Neural crest cell (in vitro differentiated cells): ENCODE data around the gene KCNK7. TPM values are rescaled to one million over a fixed set of nuclear protein-coding genes. Genes with fewer than 3 reads are reported as not detected.

Source experiments
- DNase-seq: peaks from one replicate; pipeline ENCODE4 v3.0.0; 2021; ENCODE audit warnings: low read depth, mixed read lengths, low spot score
- H3K27ac Mint-ChIP-seq: one replicate; pipeline ENCODE4 v1.8.0; 2021; ENCODE audit warnings: mild to moderate bottlenecking, mixed read lengths; ENCODE audit not compliant: unreplicated experiment
- H3K27me3 Mint-ChIP-seq: 2 replicates; pipeline ENCODE4 v1.8.0; 2021; ENCODE audit warnings: low read depth, mild to moderate bottlenecking, mixed read lengths
- H3K36me3 Mint-ChIP-seq: 2 replicates; pipeline ENCODE4 v1.8.0; 2021; ENCODE audit warnings: low read depth, mild to moderate bottlenecking, mixed read lengths
- H3K4me1 Mint-ChIP-seq: 2 replicates; pipeline ENCODE4 v1.8.0; 2021; ENCODE audit warnings: mixed read lengths
- H3K4me3 Mint-ChIP-seq: one replicate; pipeline ENCODE4 v1.8.0; 2021; ENCODE audit warnings: mild to moderate bottlenecking, mixed read lengths
- H3K9me3 Mint-ChIP-seq: 2 replicates; pipeline ENCODE4 v1.8.0; 2021; ENCODE audit warnings: mixed read lengths
- total RNA-seq: library from RNA; stranded (reverse); gene quantifications from 2 replicates; pipeline ENCODE4 v1.2.1, GENCODE V29; 2021
- TF ChIP-seq, protein P1 (sequence below): fragments of 200-600 bp; sonication (generic); conservative IDR thresholded peaks from 2 replicates; pipeline ENCODE4 v1.5.0; 2021; ENCODE audit warnings: antibody characterized with exemption, mild to moderate bottlenecking

Gene KCNK7
- total RNA-seq, 1 donor from 2014 or later, result 1.0 TPM

DNA sequence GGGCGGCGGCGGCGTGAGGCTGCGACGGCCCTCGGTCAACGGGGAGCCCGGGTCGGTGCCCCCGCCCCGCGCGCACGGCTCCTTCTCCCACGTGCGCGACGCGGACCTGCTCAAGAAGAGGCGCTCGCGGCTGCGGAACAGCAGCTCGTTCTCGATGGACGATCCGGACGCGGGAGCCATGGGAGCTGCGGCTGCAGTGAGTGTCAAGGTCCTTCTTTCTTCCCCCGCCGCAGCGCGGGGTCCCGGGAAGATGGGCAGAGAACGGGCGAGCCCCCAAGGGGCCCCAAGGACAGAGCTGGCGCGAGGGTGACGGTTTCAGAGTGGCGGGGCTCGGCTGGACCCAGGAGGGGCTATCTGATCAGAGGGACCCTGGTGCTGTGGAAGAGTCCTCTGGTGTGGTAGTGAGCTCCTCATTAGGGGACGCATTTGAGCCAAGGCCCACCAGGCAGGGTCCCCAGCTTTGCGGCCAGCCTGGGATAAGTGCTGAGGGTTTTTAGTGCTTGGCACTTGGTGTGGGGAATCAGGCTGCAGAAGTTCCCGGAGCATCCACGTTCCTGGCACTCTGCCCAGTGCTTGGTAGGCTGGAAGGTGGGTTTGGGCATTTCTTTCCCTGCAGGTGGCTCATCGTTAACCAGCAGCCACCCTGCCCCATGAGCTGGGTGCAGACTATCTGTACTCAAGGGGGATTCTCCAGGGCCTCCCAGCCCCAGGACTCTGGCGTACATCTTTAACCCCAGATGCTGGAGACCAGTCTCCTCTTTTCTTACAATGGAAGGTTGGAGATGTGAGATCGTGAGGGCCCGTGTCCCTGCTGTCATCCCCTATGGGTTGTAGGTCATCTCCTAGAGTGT lies 10.0 kb downstream of the KCNK7 start:
- H3K27ac Mint-ChIP-seq, result no peak overlapping the region
- TF ChIP-seq, protein P1, sequence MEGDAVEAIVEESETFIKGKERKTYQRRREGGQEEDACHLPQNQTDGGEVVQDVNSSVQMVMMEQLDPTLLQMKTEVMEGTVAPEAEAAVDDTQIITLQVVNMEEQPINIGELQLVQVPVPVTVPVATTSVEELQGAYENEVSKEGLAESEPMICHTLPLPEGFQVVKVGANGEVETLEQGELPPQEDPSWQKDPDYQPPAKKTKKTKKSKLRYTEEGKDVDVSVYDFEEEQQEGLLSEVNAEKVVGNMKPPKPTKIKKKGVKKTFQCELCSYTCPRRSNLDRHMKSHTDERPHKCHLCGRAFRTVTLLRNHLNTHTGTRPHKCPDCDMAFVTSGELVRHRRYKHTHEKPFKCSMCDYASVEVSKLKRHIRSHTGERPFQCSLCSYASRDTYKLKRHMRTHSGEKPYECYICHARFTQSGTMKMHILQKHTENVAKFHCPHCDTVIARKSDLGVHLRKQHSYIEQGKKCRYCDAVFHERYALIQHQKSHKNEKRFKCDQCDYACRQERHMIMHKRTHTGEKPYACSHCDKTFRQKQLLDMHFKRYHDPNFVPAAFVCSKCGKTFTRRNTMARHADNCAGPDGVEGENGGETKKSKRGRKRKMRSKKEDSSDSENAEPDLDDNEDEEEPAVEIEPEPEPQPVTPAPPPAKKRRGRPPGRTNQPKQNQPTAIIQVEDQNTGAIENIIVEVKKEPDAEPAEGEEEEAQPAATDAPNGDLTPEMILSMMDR, result no peak
- peaks cover 3% of the 10 kb centered on the region for H3K27me3 Mint-ChIP-seq
- H3K36me3 Mint-ChIP-seq, result no peaks in the 10 kb centered on the region
- no peak for DNase-seq
- H3K4me1 Mint-ChIP-seq, result peaks cover 37% of the 10 kb centered on the region
- H3K9me3 Mint-ChIP-seq, result no peaks in the 10 kb centered on the region
- H3K4me3 Mint-ChIP-seq, result no peak overlapping the region

DNA sequence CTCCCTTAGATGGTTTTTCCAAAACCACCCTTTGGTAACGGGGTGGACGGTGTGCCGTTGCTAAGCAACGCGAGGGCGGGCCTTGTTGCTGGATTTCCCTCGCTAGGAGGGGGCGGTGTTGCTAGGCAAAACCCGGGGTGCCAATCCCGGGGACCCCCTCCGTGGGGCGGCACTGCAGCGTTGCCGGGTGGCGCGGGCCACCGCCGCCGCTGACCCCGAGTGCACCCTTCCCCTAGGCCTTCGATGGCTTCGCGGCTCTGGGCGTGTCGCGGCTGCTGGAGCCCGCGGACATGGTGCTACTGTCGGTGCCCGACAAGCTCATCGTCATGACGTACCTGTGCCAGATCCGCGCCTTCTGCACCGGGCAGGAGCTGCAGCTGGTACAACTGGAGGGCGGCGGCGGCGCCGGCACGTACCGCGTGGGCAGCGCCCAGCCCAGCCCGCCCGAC lies 10.9 kb downstream of the KCNK7 start:
- Mint-ChIP-seq H3K27me3 (no peaks in the 10 kb centered on the region), H3K4me3 (peak overlapping the region; percentile 51)

DNA sequence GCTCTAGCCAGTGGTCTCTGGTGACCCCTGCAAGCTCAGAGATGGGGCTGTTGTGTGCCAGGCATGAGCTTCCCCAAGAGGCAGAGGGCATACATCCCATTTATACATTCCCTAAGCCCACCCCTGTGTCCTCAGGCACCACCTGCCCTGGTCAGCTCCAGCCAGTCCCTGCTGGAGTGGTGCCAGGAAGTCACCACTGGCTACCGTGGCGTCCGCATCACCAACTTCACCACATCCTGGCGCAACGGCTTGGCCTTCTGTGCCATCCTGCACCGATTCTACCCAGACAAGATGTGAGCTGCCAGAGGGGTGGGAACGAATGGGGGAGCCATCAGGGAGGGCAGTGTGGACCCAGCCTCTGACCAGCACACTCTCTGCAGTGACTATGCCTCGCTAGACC lies 11.5 kb downstream of the KCNK7 start:
- DNase-seq, result no peak
- peaks cover 27% of the 10 kb centered on the region for H3K4me1 Mint-ChIP-seq
- no peak overlapping the region for H3K27ac Mint-ChIP-seq
- TF ChIP-seq, protein P1, result no peak
- H3K9me3 Mint-ChIP-seq, result no peaks in the 10 kb centered on the region
- no peaks in the 10 kb centered on the region for H3K27me3 Mint-ChIP-seq
- H3K36me3 Mint-ChIP-seq, result no peaks in the 10 kb centered on the region
- peak overlapping the region; percentile 15 for H3K4me3 Mint-ChIP-seq

More for the DNA sequence above, 10.9 kb downstream of the KCNK7 start:
- Mint-ChIP-seq H3K27ac (no peak overlapping the region), H3K9me3 (no peaks in the 10 kb centered on the region), H3K4me1 (peaks cover 31% of the 10 kb centered on the region), H3K36me3 (no peaks in the 10 kb centered on the region)
- no peak for DNase-seq
- TF ChIP-seq, protein P1, result no peak

DNA sequence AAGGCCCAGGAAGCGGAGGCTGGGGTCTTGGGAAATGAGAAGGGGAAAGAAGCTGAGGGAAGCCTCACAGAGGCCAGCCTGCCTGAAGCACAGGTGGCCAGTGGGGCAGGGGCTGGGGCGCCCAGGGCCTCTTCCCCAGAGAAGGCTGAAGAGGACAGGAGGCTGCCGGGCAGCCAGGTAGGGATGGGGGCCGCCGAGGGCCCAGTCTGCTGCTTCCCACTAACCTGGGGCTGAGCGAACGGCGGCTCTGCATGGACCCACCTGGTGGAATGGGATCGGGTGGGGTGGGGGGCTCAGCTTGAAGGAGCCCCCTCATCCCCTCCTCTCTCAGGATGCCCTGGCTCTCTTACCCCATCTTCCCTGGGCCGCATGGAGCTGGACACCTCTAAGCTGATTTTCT lies 12.0 kb downstream of the KCNK7 start:
- peaks cover under 1% of the 10 kb centered on the region for H3K27me3 Mint-ChIP-seq
- TF ChIP-seq, protein P1, result no peak
- peak overlapping the region; percentile 16 for H3K4me3 Mint-ChIP-seq

DNA sequence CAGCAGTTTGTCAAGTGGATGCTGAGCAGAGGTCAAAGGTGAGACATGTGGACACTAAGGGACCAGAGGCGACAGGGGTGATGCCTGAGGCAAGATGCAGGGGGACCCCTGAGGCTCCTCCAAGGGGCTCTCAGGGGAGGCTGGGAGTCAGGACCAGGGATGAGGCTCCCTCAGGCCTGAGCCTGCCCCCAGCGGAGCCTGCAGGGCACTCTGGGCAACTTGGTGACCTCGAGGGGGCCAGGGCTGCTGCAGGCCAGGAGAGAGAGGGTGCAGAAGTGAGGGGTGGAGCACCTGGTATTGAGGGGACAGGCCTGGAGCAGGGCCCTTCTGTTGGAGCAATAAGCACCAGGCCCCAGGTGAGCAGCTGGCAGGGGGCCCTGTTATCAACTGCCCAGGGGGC lies 13.7 kb downstream of the KCNK7 start:
- H3K27ac Mint-ChIP-seq, result no peak overlapping the region
- H3K27me3 Mint-ChIP-seq, result peaks cover 11% of the 10 kb centered on the region
- peak overlapping the region; percentile 45 for H3K4me3 Mint-ChIP-seq
- TF ChIP-seq, protein P1, result no peak
- no peaks in the 10 kb centered on the region for H3K36me3 Mint-ChIP-seq
- DNase-seq, result no peak
- peaks cover 25% of the 10 kb centered on the region for H3K4me1 Mint-ChIP-seq
- no peaks in the 10 kb centered on the region for H3K9me3 Mint-ChIP-seq

More for the DNA sequence above, 12.0 kb downstream of the KCNK7 start:
- no peak for DNase-seq
- no peaks in the 10 kb centered on the region for H3K9me3 Mint-ChIP-seq
- H3K36me3 Mint-ChIP-seq, result no peaks in the 10 kb centered on the region
- peaks cover 28% of the 10 kb centered on the region for H3K4me1 Mint-ChIP-seq
- H3K27ac Mint-ChIP-seq, result no peak overlapping the region
